Astrocyte (in vitro differentiated cells and primary cell): ENCODE data around the gene HDAC11. TPM values are rescaled to one million over a fixed set of nuclear protein-coding genes. Genes with fewer than 3 reads are reported as not detected.

Experiments
- DNase-seq: peaks from one replicate; pipeline ENCODE4 v3.0.0-alpha.2; 2010; ENCODE audit warnings: low read depth
- FAIRE-seq: peaks from 2 replicates; lab custom pipeline; 2011; peaks lifted over from hg19 to GRCh38; lab: Jason Lieb, UNC
- H2AFZ ChIP-seq: 2 replicates; pipeline ENCODE4 v1.6.0; 2012; ENCODE audit warnings: low read depth, low read length, inconsistent platforms
- H3K27ac ChIP-seq: 2 replicates; pipeline ENCODE4 v1.5.1; 2011; ENCODE audit warnings: low read depth, low read length, inconsistent platforms
- H3K27me3 ChIP-seq: 2 replicates; pipeline ENCODE4 v1.6.0; 2011; ENCODE audit warnings: low read length, inconsistent platforms; ENCODE audit not compliant: insufficient read depth
- H3K36me3 ChIP-seq: 2 replicates; pipeline ENCODE4 v1.5.1; 2011; ENCODE audit warnings: low read length, inconsistent platforms; ENCODE audit not compliant: insufficient read depth
- H3K4me1 ChIP-seq: 2 replicates; pipeline ENCODE4 v1.5.1; 2011; ENCODE audit warnings: low read length, inconsistent platforms; ENCODE audit not compliant: insufficient read depth
- H3K4me2 ChIP-seq: 2 replicates; pipeline ENCODE4 v1.6.0; 2012; ENCODE audit warnings: low read length, inconsistent platforms
- H3K4me3 ChIP-seq: 2 replicates; pipeline ENCODE4 v1.5.1; 2011; ENCODE audit warnings: low read depth, mild to moderate bottlenecking, low read length, inconsistent platforms; ENCODE audit not compliant: insufficient read depth
- H3K79me2 ChIP-seq: 2 replicates; pipeline ENCODE4 v1.6.0; 2012; ENCODE audit warnings: mild to moderate bottlenecking, low read length, inconsistent platforms; ENCODE audit not compliant: insufficient read depth
- H3K9ac ChIP-seq: 2 replicates; pipeline ENCODE4 v1.6.0; 2012; ENCODE audit warnings: mild to moderate bottlenecking, low read length, inconsistent platforms
- H3K9me3 ChIP-seq: 2 replicates; pipeline ENCODE4 v1.5.1; 2012; ENCODE audit warnings: low read depth, mild to moderate bottlenecking, low read length, inconsistent platforms; ENCODE audit not compliant: insufficient read depth
- H4K20me1 ChIP-seq: 2 replicates; pipeline ENCODE4 v1.6.0; 2012; ENCODE audit warnings: low read length, inconsistent platforms; ENCODE audit not compliant: insufficient read depth
- H3K27ac Mint-ChIP-seq: one replicate; pipeline ENCODE4 v1.8.0; 2021; ENCODE audit warnings: mild to moderate bottlenecking, mixed read lengths; ENCODE audit not compliant: unreplicated experiment
- H3K27me3 Mint-ChIP-seq: one replicate; pipeline ENCODE4 v1.8.0; 2021; ENCODE audit warnings: low read depth, mixed read lengths; ENCODE audit not compliant: unreplicated experiment
- H3K36me3 Mint-ChIP-seq: one replicate; pipeline ENCODE4 v1.8.0; 2021; ENCODE audit warnings: low read depth, mixed read lengths; ENCODE audit not compliant: unreplicated experiment
- H3K4me1 Mint-ChIP-seq: one replicate; pipeline ENCODE4 v1.8.0; 2021; ENCODE audit warnings: low read depth, mixed read lengths; ENCODE audit not compliant: unreplicated experiment
- H3K4me3 Mint-ChIP-seq: one replicate; pipeline ENCODE4 v1.8.0; 2021; ENCODE audit warnings: mild to moderate bottlenecking, moderate library complexity, mixed read lengths; ENCODE audit not compliant: unreplicated experiment
- H3K9me3 Mint-ChIP-seq: one replicate; pipeline ENCODE4 v1.8.0; 2021; ENCODE audit warnings: mild to moderate bottlenecking, mixed read lengths; ENCODE audit not compliant: unreplicated experiment
- CTCF ChIP-seq: IDR thresholded peaks from 2 replicates; pipeline ENCODE4 v1.5.1; 2011; ENCODE audit warnings: low read depth, mild to moderate bottlenecking, inconsistent platforms, low read length, moderate library complexity; ENCODE audit not compliant: insufficient read depth
- EZH2 ChIP-seq: IDR thresholded peaks from 2 replicates; pipeline ENCODE4 v1.6.1; 2012; ENCODE audit warnings: mild to moderate bottlenecking, low read length, inconsistent platforms; ENCODE audit not compliant: insufficient read depth
- total RNA-seq: library from RNA; stranded (reverse); gene quantifications from 2 replicates; pipeline ENCODE4 v1.2.1, GENCODE V29; 2021

The HDAC11 gene
- total RNA-seq, 1 donor from 2014 or later: 8.6 TPM

- H4K20me1 ChIP-seq: no peaks in the 10 kb centered on the region
- Mint-ChIP-seq H3K27ac (no peak overlapping the region), H3K36me3 (peaks cover 6% of the 10 kb centered on the region), H3K9me3 (no peaks in the 10 kb centered on the region), H3K4me3 (no peak overlapping the region), H3K4me1 (peaks cover 4% of the 10 kb centered on the region), H3K27me3 (peaks cover 15% of the 10 kb centered on the region)
- TF ChIP-seq EZH2 (no peak), CTCF (no peak)
- no peaks in the 10 kb centered on the region for H3K9me3 ChIP-seq
- no peaks in the 10 kb centered on the region for H3K27me3 ChIP-seq
- DNase-seq (no peak), FAIRE-seq (no peak)
- no peaks in the 10 kb centered on the region for H3K79me2 ChIP-seq
- no peak overlapping the region for H3K27ac ChIP-seq
- H3K4me2 ChIP-seq: peak overlapping the region; percentile 26
- H3K36me3 ChIP-seq: no peaks in the 10 kb centered on the region
- H3K4me3 ChIP-seq: no peak overlapping the region
- peak overlapping the region; percentile 47 for H2AFZ ChIP-seq
- no peak overlapping the region for H3K9ac ChIP-seq
- peaks cover 18% of the 10 kb centered on the region for H3K4me1 ChIP-seq
These were observed 27.6 kb downstream of the HDAC11 start for GRCh38 chr3:13507570-13508339.

- no peak overlapping the region for H3K27ac Mint-ChIP-seq
- Histone ChIP-seq H2AFZ (no peak overlapping the region), H3K9me3 (no peaks in the 10 kb centered on the region), H3K4me1 (peaks cover 22% of the 10 kb centered on the region), H3K9ac (no peak overlapping the region), H3K79me2 (no peaks in the 10 kb centered on the region), H3K27me3 (no peaks in the 10 kb centered on the region), H3K27ac (no peak overlapping the region), H3K4me3 (no peak overlapping the region), H4K20me1 (no peaks in the 10 kb centered on the region), H3K36me3 (no peaks in the 10 kb centered on the region), H3K4me2 (no peak overlapping the region)
- H3K9me3 Mint-ChIP-seq: no peaks in the 10 kb centered on the region
- H3K4me1 Mint-ChIP-seq: peaks cover 7% of the 10 kb centered on the region
- peaks cover 15% of the 10 kb centered on the region for H3K27me3 Mint-ChIP-seq
- peaks cover 4% of the 10 kb centered on the region for H3K36me3 Mint-ChIP-seq
- FAIRE-seq (no peak), DNase-seq (no peak)
- no peak for TF ChIP-seq EZH2
- no peak for TF ChIP-seq CTCF
- H3K4me3 Mint-ChIP-seq: no peak overlapping the region
These were observed 28.4 kb downstream of the HDAC11 start for GRCh38 chr3:13508496-13508895.
